HG03575 (cell line): ENCODE measurements around the gene ZBTB12.

Experiments
- ATAC-seq: cut with Tn5 transposase; IDR thresholded peaks from one replicate; pipeline ENCODE4 v1.9.1; 2021; ENCODE audit not compliant: unreplicated experiment, insufficient number of reproducible peaks, low FRiP score; ENCODE audit errors: extremely low read depth

The ZBTB12 gene

GRCh38 chr6:31899882-31900722, 1.8 kb downstream of the ZBTB12 start:
- no peak for ATAC-seq

DNA sequence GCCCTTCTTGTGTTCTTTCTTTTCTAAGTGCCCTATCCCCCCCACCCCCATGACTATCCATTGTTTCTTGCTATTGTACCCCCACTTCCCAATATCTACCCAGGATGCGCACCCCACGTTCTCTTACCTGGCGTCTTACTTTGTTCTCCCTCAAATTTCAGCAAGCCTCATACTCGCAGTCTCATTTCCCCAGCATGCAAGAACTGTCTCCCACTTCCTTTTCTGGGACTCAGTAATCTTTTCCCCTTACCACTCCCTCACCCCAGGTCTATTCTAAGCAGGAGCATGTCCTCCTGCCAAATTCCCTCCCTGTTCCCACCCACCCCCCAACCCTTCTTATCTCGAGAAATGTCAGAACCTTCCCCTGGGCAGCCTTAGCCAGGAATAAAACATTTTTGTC, 2.7 kb downstream of the ZBTB12 start:
- ATAC-seq, result no peak

DNA sequence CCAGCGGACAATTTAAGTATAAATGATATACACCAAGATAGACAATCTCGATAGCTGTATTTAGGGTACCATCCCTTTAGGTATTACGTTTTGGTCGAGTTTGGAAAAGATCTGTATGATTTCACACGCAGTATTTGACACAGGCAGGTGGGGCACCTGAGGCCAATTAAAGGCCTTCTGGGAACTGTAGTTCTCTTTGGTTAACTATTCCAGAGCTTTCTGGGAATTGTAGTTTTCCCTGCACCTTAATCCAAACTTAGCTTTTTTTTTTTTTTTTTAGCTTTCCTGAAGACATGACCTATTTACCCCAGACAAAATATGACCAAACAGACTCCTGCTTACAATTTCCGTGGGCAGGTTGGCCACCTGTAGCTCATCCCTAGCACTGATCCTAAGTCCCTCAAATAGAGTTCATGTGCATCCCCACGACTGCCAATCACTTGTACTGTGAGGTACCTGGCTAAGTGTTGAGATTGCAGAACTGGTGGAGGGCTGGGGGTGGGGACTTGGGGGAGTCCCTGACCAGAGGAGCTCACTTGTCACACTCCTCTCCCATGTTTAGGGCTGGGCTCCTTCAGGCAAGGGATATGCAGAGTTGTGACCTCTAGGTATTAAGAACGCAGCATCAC, 3.4 kb downstream of the ZBTB12 start:
- ATAC-seq, result no peak

GRCh38 chr6:31897612-31898382, 4.1 kb downstream of the ZBTB12 start, which contains the start of gene EHMT2:
Gene EHMT2, minus strand, starts transcription at chr6:31897698. Its CDS starts 21 bp downstream, at chr6:31897677.
- ATAC-seq, result no peak

- no peak for ATAC-seq
Measured at GRCh38 chr6:31896856-31897611, 4.9 kb downstream of the ZBTB12 start.

DNA sequence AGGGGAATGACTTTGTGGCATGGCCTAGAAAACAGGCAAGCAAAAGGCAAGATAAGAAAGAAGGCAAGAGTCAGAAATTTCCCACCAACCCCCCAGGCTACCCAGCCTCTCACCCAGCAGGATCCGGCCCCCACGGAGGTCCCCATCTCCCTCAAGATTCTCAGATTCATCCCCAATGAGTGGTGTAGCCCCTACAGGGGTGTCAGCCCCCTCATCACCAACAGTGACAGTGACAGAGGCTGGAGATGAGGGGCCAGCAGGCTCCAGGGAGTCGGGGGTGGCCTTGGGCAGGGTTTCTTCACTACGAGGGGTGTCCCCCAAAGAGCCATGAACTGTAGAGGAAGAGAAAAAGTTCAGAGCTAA, 5.4 kb downstream of the ZBTB12 start:
- no peak for ATAC-seq

GRCh38 chr6:31892821-31893220, 9.1 kb downstream of the ZBTB12 start:
- ATAC-seq, result no peak

DNA sequence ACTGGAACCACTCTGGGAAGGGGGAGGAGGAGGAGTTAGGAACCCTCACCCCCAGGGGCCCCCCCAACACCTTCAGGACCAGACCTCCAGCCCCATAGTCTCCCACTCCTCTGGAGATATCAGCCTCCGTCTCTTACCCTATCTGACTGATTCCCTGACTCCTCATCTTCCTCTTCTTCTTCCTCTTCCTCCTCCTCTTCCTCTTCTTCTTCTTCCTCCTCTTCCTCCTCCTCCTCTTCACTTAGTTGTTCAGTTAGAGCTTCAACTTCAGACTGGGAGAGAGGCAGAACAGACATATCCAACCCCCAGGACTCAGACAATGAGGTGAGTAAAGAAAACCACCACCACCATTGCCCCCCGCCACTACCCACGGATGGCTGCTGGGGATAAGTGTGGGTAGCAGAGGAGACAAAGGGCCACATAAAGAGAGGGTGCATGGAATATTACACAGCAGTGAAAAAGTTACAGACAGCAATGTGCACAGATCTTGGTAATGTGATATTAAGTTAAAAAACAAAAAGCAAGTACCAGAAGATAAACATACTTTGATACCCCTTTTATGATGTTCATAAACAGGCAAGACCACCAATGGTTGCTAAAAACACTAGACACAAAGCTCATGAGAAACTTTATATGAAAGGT, 12.4 kb downstream of the ZBTB12 start:
- no peak for ATAC-seq

GRCh38 chr6:31888276-31889258, 13.3 kb downstream of the ZBTB12 start:
- no peak for ATAC-seq

GRCh38 chr6:31887173-31888007, 14.5 kb downstream of the ZBTB12 start:
- ATAC-seq, result no peak

DNA sequence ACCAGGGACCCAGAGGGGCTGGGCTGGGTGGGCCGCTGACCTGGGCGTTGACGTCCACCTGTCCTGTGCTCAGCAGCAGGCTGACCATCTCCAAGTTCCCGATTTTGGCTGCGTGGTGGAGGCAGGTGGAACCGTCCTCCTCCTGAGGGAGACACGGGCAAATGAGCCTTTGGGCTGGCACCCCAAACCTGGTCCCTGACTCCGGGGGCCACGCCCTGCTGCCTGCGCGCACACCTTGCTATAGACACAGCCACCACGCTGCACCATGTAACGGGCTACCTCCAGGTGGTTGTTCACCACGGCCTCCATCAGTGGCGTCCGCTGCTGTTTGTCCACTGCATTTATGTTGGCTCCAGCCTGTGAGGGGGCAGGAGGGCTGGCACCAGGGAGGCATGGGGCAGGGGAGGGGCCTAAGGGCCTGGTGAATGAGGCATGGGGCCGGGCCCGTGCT, 15.3 kb downstream of the ZBTB12 start:
- no peak for ATAC-seq

- ATAC-seq, result no peak
Measured at GRCh38 chr6:31884528-31885035, 17.3 kb downstream of the ZBTB12 start.

- ATAC-seq, result no peak
Measured at GRCh38 chr6:31883676-31884075, 18.2 kb downstream of the ZBTB12 start.

DNA sequence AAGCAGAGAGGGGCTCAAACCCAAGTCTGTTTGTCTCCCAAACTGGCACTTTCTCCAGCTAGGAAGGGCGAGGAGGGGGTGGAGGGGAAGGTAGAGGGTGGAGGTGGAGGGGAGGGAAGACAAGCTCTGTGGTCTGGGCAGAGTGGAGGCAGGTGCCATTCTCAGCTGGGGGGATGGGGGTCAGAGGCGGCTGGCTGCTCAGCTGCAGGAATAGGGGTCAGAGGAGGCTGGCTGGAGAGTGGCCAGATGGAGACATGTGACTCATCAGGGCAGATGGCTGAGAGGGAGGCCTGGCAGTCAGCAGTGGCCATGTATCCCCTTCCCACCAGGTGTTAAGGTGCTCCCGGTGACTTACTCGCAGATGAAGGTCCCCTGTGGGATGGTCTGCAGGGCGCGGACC, 19.5 kb downstream of the ZBTB12 start:
- no peak for ATAC-seq

DNA sequence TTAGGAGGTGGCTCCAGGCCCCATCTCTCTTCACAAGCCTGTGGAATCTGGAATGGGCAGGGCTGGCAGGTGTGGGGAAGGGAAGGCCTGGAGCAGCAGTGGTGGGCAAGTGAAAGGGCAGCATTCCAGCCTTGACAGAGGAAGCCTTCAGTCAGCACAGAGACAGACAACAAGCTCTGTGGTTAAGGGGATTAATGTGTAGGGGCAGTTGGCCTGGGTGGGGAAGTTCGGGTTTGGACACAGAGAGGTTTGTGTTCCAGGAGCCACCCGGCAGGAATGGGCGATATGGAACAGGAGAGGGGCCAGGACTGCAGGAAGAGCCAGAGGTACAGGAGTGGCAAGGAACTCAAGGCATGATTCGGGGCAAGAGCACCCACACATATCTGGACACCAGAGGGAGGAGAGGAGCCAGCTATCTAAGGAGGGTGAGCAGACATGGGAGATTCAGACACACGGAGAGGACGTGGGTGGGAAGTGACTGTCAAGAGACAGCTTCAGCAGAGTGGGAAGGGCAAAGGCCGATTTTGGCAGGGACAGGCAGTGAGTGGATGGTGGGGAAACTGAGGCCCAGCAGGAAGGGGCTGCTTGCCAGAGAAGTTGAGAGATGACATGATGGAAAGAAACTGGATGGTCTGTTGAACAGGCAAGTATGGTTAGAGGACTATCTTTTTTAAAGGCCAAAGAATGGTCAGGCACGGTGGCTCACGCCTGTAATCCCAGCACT, 20.6 kb downstream of the ZBTB12 start:
- no peak for ATAC-seq

GRCh38 chr6:31880616-31881015, 21.3 kb downstream of the ZBTB12 start:
- ATAC-seq, result no peak
